Ishikawa (cell line): ENCODE data around the gene TMEM41B.

Source experiments
- CEBPB ChIP-seq: IDR thresholded peaks from 2 replicates; pipeline ENCODE4 v1.6.1; 2012
- CREB1 ChIP-seq: IDR thresholded peaks from 2 replicates; pipeline ENCODE4 v1.6.1; 2012; ENCODE audit warnings: low read depth
- EGR1 ChIP-seq: IDR thresholded peaks from 2 replicates; pipeline ENCODE4 v1.6.1; 2012
- EP300 ChIP-seq: IDR thresholded peaks from 2 replicates; pipeline ENCODE4 v1.6.1; 2012; ENCODE audit warnings: borderline replicate concordance
- FOXM1 ChIP-seq: IDR thresholded peaks from 2 replicates; pipeline ENCODE4 v1.6.1; 2012; ENCODE audit warnings: low read depth, borderline replicate concordance
- NFIC ChIP-seq: IDR thresholded peaks from 2 replicates; pipeline ENCODE4 v1.6.1; 2012
- RAD21 ChIP-seq: IDR thresholded peaks from 2 replicates; pipeline ENCODE4 v1.6.1; 2012; ENCODE audit warnings: low read depth
- TAF1 ChIP-seq: IDR thresholded peaks from 2 replicates; pipeline ENCODE4 v1.6.1; 2012; ENCODE audit warnings: low read depth, mild to moderate bottlenecking
- TCF12 ChIP-seq: IDR thresholded peaks from 2 replicates; pipeline ENCODE4 v1.6.1; 2012; ENCODE audit warnings: low read depth
- TEAD4 ChIP-seq: IDR thresholded peaks from 2 replicates; pipeline ENCODE4 v1.6.1; 2012
- YY1 ChIP-seq: IDR thresholded peaks from 2 replicates; pipeline ENCODE4 v1.6.1; 2012; ENCODE audit warnings: low read depth
- ZBTB7A ChIP-seq: IDR thresholded peaks from 2 replicates; pipeline ENCODE4 v1.6.1; 2012; ENCODE audit warnings: low read depth
- TF ChIP-seq, protein P1 (sequence below): IDR thresholded peaks from 2 replicates; pipeline ENCODE4 v1.6.1; 2012; ENCODE audit warnings: low read depth, mild to moderate bottlenecking
- TF ChIP-seq, protein P2 (sequence below): IDR thresholded peaks from 2 replicates; pipeline ENCODE4 v1.6.1; 2012
- TF ChIP-seq, protein P3 (sequence below): IDR thresholded peaks from 2 replicates; pipeline ENCODE4 v1.6.1; 2012

The TMEM41B gene, protein sequence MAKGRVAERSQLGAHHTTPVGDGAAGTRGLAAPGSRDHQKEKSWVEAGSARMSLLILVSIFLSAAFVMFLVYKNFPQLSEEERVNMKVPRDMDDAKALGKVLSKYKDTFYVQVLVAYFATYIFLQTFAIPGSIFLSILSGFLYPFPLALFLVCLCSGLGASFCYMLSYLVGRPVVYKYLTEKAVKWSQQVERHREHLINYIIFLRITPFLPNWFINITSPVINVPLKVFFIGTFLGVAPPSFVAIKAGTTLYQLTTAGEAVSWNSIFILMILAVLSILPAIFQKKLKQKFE

DNA sequence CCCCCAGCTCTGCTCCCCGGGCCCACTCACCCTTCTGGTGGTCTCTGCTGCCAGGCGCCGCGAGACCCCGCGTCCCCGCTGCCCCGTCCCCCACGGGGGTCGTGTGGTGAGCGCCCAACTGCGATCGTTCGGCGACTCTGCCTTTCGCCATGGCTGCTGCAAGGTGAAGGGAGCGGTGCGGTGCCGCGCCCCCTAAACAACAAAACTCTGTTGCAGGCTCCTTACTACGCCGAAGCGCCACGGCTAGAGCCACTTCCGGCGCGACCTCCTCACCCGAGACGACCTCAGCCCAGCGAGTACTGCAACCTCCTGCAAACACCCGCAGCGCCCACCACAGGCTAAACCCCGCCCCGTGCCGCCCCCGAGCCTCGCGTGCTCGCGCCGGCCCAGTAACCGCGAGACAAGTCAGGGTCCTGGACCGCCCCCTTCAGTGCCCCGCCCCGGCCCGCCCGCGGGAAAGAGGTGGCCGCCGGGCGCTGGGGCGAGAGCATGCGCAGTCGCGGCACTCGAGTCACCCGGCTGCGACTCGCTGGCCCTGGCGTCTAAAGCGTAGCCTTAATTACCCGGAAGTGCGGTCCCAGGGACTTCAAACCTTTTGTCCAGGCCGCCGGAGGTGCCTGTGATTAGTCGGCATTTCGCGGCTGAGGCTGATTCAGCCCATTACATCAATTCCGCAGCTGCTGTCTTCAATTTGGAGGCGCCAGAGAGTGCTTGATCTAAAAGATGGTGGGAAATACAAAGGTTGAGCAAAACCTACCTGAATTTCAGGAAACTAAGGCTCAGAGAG is at the start of gene TMEM41B:
TSS of gene TMEM41B (minus strand) at position 303 of the 787 bp plus-strand sequence. CDS start at position 151, 152 bp downstream.
- TF ChIP-seq, protein P1, sequence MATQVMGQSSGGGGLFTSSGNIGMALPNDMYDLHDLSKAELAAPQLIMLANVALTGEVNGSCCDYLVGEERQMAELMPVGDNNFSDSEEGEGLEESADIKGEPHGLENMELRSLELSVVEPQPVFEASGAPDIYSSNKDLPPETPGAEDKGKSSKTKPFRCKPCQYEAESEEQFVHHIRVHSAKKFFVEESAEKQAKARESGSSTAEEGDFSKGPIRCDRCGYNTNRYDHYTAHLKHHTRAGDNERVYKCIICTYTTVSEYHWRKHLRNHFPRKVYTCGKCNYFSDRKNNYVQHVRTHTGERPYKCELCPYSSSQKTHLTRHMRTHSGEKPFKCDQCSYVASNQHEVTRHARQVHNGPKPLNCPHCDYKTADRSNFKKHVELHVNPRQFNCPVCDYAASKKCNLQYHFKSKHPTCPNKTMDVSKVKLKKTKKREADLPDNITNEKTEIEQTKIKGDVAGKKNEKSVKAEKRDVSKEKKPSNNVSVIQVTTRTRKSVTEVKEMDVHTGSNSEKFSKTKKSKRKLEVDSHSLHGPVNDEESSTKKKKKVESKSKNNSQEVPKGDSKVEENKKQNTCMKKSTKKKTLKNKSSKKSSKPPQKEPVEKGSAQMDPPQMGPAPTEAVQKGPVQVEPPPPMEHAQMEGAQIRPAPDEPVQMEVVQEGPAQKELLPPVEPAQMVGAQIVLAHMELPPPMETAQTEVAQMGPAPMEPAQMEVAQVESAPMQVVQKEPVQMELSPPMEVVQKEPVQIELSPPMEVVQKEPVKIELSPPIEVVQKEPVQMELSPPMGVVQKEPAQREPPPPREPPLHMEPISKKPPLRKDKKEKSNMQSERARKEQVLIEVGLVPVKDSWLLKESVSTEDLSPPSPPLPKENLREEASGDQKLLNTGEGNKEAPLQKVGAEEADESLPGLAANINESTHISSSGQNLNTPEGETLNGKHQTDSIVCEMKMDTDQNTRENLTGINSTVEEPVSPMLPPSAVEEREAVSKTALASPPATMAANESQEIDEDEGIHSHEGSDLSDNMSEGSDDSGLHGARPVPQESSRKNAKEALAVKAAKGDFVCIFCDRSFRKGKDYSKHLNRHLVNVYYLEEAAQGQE, result no peak
- no peak for TF ChIP-seq FOXM1
- no peak for TF ChIP-seq NFIC
- TF ChIP-seq TAF1, result peak; percentile 59
- peak; percentile 73; the same call in 1 of the 2 replicates for TF ChIP-seq YY1
- peak; percentile 30; the same call in 1 of the 2 replicates for TF ChIP-seq EGR1
- TF ChIP-seq, protein P2, sequence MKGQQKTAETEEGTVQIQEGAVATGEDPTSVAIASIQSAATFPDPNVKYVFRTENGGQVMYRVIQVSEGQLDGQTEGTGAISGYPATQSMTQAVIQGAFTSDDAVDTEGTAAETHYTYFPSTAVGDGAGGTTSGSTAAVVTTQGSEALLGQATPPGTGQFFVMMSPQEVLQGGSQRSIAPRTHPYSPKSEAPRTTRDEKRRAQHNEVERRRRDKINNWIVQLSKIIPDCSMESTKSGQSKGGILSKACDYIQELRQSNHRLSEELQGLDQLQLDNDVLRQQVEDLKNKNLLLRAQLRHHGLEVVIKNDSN, result no peak; the same call in 1 of the 2 replicates
- peak; percentile 66; the same call in 1 of the 2 replicates for TF ChIP-seq TCF12
- TF ChIP-seq ZBTB7A, result peak; percentile 93
- TF ChIP-seq CREB1, result peak; percentile 67; the same call in 1 of the 2 replicates
- TF ChIP-seq CEBPB, result no peak
- no peak for TF ChIP-seq EP300
- TF ChIP-seq TEAD4, result peak; percentile 40; the same call in 1 of the 2 replicates
- no peak for TF ChIP-seq RAD21
- TF ChIP-seq, protein P3, sequence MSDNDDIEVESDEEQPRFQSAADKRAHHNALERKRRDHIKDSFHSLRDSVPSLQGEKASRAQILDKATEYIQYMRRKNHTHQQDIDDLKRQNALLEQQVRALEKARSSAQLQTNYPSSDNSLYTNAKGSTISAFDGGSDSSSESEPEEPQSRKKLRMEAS, result peak; percentile 55; the same call in 1 of the 2 replicates

DNA sequence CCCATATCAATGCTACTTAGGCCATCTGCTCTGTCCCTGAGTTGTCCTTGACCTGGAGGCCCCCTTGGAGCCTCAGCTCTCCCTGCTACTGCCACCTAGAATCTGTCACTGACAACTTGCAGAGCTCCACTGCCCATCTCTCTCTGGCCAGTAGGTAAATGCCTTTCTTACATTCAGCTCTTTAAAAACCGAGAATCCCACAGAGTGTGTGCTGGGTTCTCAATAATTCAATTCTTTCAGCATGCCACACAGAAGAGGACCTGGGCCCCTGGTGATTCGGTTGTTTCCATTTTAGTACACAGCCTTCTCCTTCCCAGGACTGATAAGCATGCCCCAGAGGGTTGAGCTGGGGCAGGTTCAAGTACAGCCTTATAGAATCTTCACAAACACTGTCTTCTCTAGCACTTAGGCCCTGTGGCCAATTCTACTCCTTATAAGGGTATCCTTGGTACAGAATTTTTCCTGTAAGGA is 48.0 kb upstream of the TMEM41B start:
- TF ChIP-seq EP300 (no peak), RAD21 (no peak), YY1 (no peak), ZBTB7A (no peak), CREB1 (no peak)
- TF ChIP-seq, protein P1, result no peak
- TF ChIP-seq, protein P2, result no peak
- TF ChIP-seq, protein P3, result no peak

DNA sequence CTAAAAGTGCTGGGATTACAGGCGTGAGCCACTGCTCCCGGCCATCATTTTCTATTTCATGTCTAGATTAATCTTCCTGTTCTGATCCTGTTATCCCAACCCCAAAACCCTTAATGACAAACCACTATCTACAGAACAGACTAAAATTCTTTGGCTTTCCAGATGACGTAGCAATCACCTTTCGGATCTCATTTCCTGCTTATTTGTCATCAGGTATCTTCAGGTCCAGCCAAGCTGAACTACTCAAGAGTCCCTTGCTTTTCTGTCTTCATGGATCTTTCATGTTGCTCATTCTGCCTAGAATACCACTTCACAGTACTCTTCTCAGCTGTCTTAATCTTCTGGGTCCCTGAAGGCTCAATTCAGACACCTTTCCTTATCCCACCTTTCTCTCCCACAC is 42.6 kb upstream of the TMEM41B start:
- TF ChIP-seq CEBPB (no peak), ZBTB7A (no peak), NFIC (no peak), RAD21 (no peak), CREB1 (no peak), EP300 (no peak), TEAD4 (no peak), YY1 (no peak), TAF1 (no peak), TCF12 (no peak), EGR1 (no peak), FOXM1 (no peak)
- TF ChIP-seq, protein P2, result no peak
- TF ChIP-seq, protein P1, result no peak
- TF ChIP-seq, protein P3, result no peak
